Renal pelvis (tissue), 4 donors: ENCODE data around the gene TGFBR3L. TPM values are rescaled to one million over a fixed set of nuclear protein-coding genes. Genes with fewer than 3 reads are reported as not detected.
"Not testable (repeated sequence)": the region's sequence is repeated elsewhere in the genome, so short reads cannot be mapped to it uniquely, and the experiment has no call there.

Source experiments
- DNase-seq: peaks from one replicate; pipeline ENCODE4 v3.0.0-alpha.2; 2013
- polyA plus RNA-seq, 3 donors: library from polyadenylated mRNA; unstranded; fragments of 120-200 nt; gene quantifications; one replicate each; pipeline ENCODE4 v1.2.1, GENCODE V29; 2013; ENCODE audit not compliant: insufficient read length in 3 of 3

TGFBR3L gene
- polyA plus RNA-seq, 3 donors, result 0.70 to 1.3 (median 0.97) TPM

- DNase-seq, result no peak
Observed at GRCh38 chr19:7926727-7927604, 12.3 kb downstream of the TGFBR3L start.

- DNase-seq, result no peak
Observed at GRCh38 chr19:7927605-7928333, 13.1 kb downstream of the TGFBR3L start.

GRCh38 chr19:7928334-7928706 is 13.7 kb downstream of the TGFBR3L start:
- DNase-seq, result no peak

GRCh38 chr19:7928741-7929701 is 14.4 kb downstream of the TGFBR3L start:
- no peak for DNase-seq

- DNase-seq, result not testable (repeated sequence)
Observed at GRCh38 chr19:7930030-7930429, 15.4 kb downstream of the TGFBR3L start.

GRCh38 chr19:7930765-7931164 is 16.1 kb downstream of the TGFBR3L start:
- no peak for DNase-seq

GRCh38 chr19:7931221-7932061 is 16.8 kb downstream of the TGFBR3L start:
- no peak for DNase-seq

GRCh38 chr19:7932276-7932929 is 17.8 kb downstream of the TGFBR3L start:
- no peak for DNase-seq

GRCh38 chr19:7932930-7933300 is 18.3 kb downstream of the TGFBR3L start:
- no peak for DNase-seq

GRCh38 chr19:7933411-7933810 is 18.8 kb downstream of the TGFBR3L start:
- DNase-seq, result no peak

- DNase-seq, result no peak
Observed at GRCh38 chr19:7933828-7934725, 19.4 kb downstream of the TGFBR3L start.

- DNase-seq, result no peak
Observed at GRCh38 chr19:7934766-7935165, 20.1 kb downstream of the TGFBR3L start.

GRCh38 chr19:7940841-7941240 is 26.2 kb downstream of the TGFBR3L start:
- DNase-seq, result no peak

GRCh38 chr19:7941895-7942596 is 27.4 kb downstream of the TGFBR3L start:
- no peak for DNase-seq

- DNase-seq, result no peak
Observed at GRCh38 chr19:7942981-7943443, 28.4 kb downstream of the TGFBR3L start.

- peak; percentile 99 for DNase-seq
Observed at GRCh38 chr19:7943444-7944176, 29.0 kb downstream of the TGFBR3L start, which contains the start of gene TIMM44. Gene TIMM44, minus strand, starts transcription at chr19:7943666. Its CDS starts 15 bp downstream, at chr19:7943651.

- DNase-seq, result peak; percentile 94
Observed at GRCh38 chr19:7944177-7944761, 29.6 kb downstream of the TGFBR3L start.
